MCF 10A (cell line): Measurements from ENCODE around the gene NKTR. TPM values are rescaled to one million over a fixed set of nuclear protein-coding genes. Genes with fewer than 3 reads are reported as not detected.

Source experiments
- BruUV-seq: library from RNA; stranded (reverse); fragments of 400-500 nt; replicated peaks from 2 replicates; lab custom pipeline; 2021; lab: Mats Ljungman, UMichigan
- CTCF ChIA-PET: fragments of 300-600 bp; sonication (Branson Sonifier 250); formaldehyde crosslinking; extraction: SDS; loops from one replicate; lab custom pipeline; 2021; ENCODE audit warnings: antibody characterized with exemption, inconsistent platforms; lab: Yijun Ruan, JAX
- POLR2A ChIA-PET: fragments of 300-600, 350-650 bp; sonication (Branson Sonifier 250); formaldehyde crosslinking; extraction: SDS; loops from one replicate; lab custom pipeline; 2020; ENCODE audit warnings: antibody characterized with exemption, inconsistent platforms; lab: Yijun Ruan, JAX
- DNase-seq: peaks from one replicate; pipeline ENCODE4 v3.0.0-alpha.2; 2018; ENCODE audit not compliant: unreplicated experiment
- H3K27ac Mint-ChIP-seq: one replicate; pipeline ENCODE4 v1.8.0; 2022; ENCODE audit warnings: mild to moderate bottlenecking, low read depth, mixed read lengths; ENCODE audit not compliant: unreplicated experiment
- H3K27me3 Mint-ChIP-seq: one replicate; pipeline ENCODE4 v1.8.0; 2022; ENCODE audit warnings: mixed read lengths; ENCODE audit not compliant: insufficient read depth, unreplicated experiment
- H3K36me3 Mint-ChIP-seq: one replicate; pipeline ENCODE4 v1.8.0; 2022; ENCODE audit warnings: mild to moderate bottlenecking, moderate library complexity, mixed read lengths; ENCODE audit not compliant: insufficient read depth, unreplicated experiment
- H3K4me1 Mint-ChIP-seq: one replicate; pipeline ENCODE4 v1.8.0; 2022; ENCODE audit warnings: mixed read lengths; ENCODE audit not compliant: insufficient read depth, unreplicated experiment
- H3K4me3 Mint-ChIP-seq: one replicate; pipeline ENCODE4 v1.8.0; 2022; ENCODE audit warnings: mild to moderate bottlenecking, moderate library complexity, mixed read lengths; ENCODE audit not compliant: unreplicated experiment
- H3K9me3 Mint-ChIP-seq: one replicate; pipeline ENCODE4 v1.8.0; 2022; ENCODE audit warnings: mixed read lengths; ENCODE audit not compliant: unreplicated experiment
- CTCF ChIP-seq: fragments of 200-600 bp; IDR thresholded peaks from one replicate; pipeline ENCODE4 v1.8.0; 2022; ENCODE audit warnings: antibody characterized with exemption, mild to moderate bottlenecking; ENCODE audit not compliant: unreplicated experiment
- intact Hi-C: fragments of 100-400 bp; cut with micrococcal nuclease; formaldehyde crosslinking; loops from 2 replicates; pipeline ENCODE4 v1.14.1; 2022
- total RNA-seq: library from RNA; stranded (reverse); gene quantifications from 2 replicates; pipeline ENCODE4 v1.2.3, GENCODE V29; 2022

NKTR gene
- total RNA-seq, 1 experiment from 2014 or later: 63.5 TPM

DNA sequence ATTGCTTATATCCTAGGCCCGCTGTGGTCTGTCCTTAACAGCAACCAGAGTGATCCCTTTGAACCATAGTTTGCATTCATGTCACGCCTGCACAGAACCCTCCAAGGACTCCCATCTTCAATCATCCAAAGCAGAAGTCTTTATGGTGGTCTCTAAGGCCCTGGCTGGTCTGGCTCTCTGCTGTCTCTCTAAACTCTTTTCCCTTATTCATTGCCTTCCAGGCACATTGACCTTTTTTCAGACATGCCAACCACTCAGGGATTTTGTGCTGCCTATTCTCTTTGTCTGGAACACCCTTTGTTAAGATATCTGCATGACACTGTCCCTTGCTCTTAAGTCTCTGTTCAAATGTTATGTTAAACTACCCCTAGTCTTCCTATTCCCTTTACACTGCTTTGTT is 31.1 kb downstream of the NKTR start:
- H3K4me1 Mint-ChIP-seq: peaks cover 7% of the 10 kb centered on the region
- H3K36me3 Mint-ChIP-seq: peaks cover 10% of the 10 kb centered on the region
- H3K27me3 Mint-ChIP-seq: no peaks in the 10 kb centered on the region
- intact Hi-C loops: no loop called here
- no peaks in the 10 kb centered on the region for H3K9me3 Mint-ChIP-seq
- POLR2A ChIA-PET: interaction anchor here (0.7 to 1.2 kb wide), 2 partner anchors 10 to 120 kb away, joined by 3 read pairs; no protein-coding TSS in a partner anchor
- no peak for TF ChIP-seq CTCF
- H3K4me3 Mint-ChIP-seq: no peak overlapping the region
- peak overlapping the region; percentile 13 for H3K27ac Mint-ChIP-seq
- DNase-seq: no peak
- CTCF ChIA-PET: interaction anchor here (0.6 kb wide), 1 partner anchor 121 kb away, joined by 3 read pairs; no protein-coding TSS in a partner anchor
- no TSS peak for BruUV-seq

- ChIA-PET POLR2A (interaction anchor here (1.2 kb wide), 1 partner anchor 120 kb away, joined by 3 read pairs; no protein-coding TSS in a partner anchor), CTCF (interaction anchor here (0.6 kb wide), 1 partner anchor 120 kb away, joined by 3 read pairs; no protein-coding TSS in a partner anchor)
- peaks cover 6% of the 10 kb centered on the region for H3K36me3 Mint-ChIP-seq
- BruUV-seq: no TSS peak
- DNase-seq: peak; percentile 79
- no peak for TF ChIP-seq CTCF
- H3K27me3 Mint-ChIP-seq: no peaks in the 10 kb centered on the region
- no peaks in the 10 kb centered on the region for H3K9me3 Mint-ChIP-seq
- peak overlapping the region; percentile 13 for H3K27ac Mint-ChIP-seq
- no peak overlapping the region for H3K4me3 Mint-ChIP-seq
- intact Hi-C loops: no loop called here
- peaks cover 7% of the 10 kb centered on the region for H3K4me1 Mint-ChIP-seq
These were observed 31.7 kb downstream of the NKTR start for GRCh38 chr3:42632146-42632545.

- Mint-ChIP-seq H3K4me1 (peaks cover 7% of the 10 kb centered on the region), H3K36me3 (no peaks in the 10 kb centered on the region), H3K9me3 (no peaks in the 10 kb centered on the region), H3K27ac (no peak overlapping the region), H3K27me3 (no peaks in the 10 kb centered on the region), H3K4me3 (no peak overlapping the region)
- BruUV-seq: no TSS peak
- DNase-seq: no peak
- CTCF ChIA-PET: interaction anchor here (0.6 to 1.6 kb wide), 6 partner anchors 9 to 566 kb away, joined by 3 to 7 read pairs (median 4); no protein-coding TSS in a partner anchor
- TF ChIP-seq CTCF: no peak
- intact Hi-C loops: no loop called here
- POLR2A ChIA-PET: interaction anchor here (0.7 to 1.1 kb wide), 4 partner anchors 9 to 1467 kb away, joined by 3 to 4 read pairs (median 3); no protein-coding TSS in a partner anchor
These were observed 33.1 kb downstream of the NKTR start for GRCh38 chr3:42633544-42633943.

GRCh38 chr3:42635111-42635510 is 34.6 kb downstream of the NKTR start:
- POLR2A ChIA-PET: no interaction called here
- intact Hi-C loops: no loop called here
- CTCF ChIA-PET: no interaction called here
- no peak overlapping the region for H3K4me3 Mint-ChIP-seq
- H3K27ac Mint-ChIP-seq: no peak overlapping the region
- H3K36me3 Mint-ChIP-seq: no peaks in the 10 kb centered on the region
- no TSS peak for BruUV-seq
- DNase-seq: peak; percentile 16
- no peaks in the 10 kb centered on the region for H3K9me3 Mint-ChIP-seq
- TF ChIP-seq CTCF: no peak
- peaks cover 7% of the 10 kb centered on the region for H3K4me1 Mint-ChIP-seq
- H3K27me3 Mint-ChIP-seq: no peaks in the 10 kb centered on the region
